Skeletal muscle tissue (tissue), 4 donors: Measurements from ENCODE around the gene WIZ. TPM values are rescaled to one million over a fixed set of nuclear protein-coding genes. Genes with fewer than 3 reads are reported as not detected.

Experiments used
- H3K27ac ChIP-seq: one replicate; pipeline ENCODE4 v1.7.0; 2013; ENCODE audit warnings: mild to moderate bottlenecking, low read depth, low read length, inconsistent platforms
- H3K27me3 ChIP-seq, 3 donors: one replicate each; pipeline ENCODE4 v1.7.0; 2013; ENCODE audit warnings: low read length in 3 of 3; ENCODE audit not compliant: control insufficient read depth in 3 of 3, insufficient read depth in 3 of 3
- H3K36me3 ChIP-seq, 3 donors: one replicate each; pipeline ENCODE4 v1.7.0; 2013; ENCODE audit warnings: low read length in 3 of 3; ENCODE audit not compliant: control insufficient read depth in 3 of 3, insufficient read depth in 3 of 3
- H3K4me1 ChIP-seq, 3 donors: one replicate each; pipeline ENCODE4 v1.7.0; 2013; ENCODE audit warnings: low read length in 3 of 3, mild to moderate bottlenecking in 3 of 3; ENCODE audit not compliant: control insufficient read depth in 3 of 3, insufficient read depth in 3 of 3
- H3K4me3 ChIP-seq, 3 donors: one replicate each; pipeline ENCODE4 v1.7.0; 2013; ENCODE audit warnings: low read length in 3 of 3
- H3K9ac ChIP-seq, 3 donors: one replicate each; pipeline ENCODE4 v1.7.0; 2013; ENCODE audit warnings: low read length in 3 of 3, mild to moderate bottlenecking in 3 of 3, moderate library complexity in 2 of 3, low read depth in 1 of 3
- H3K9me3 ChIP-seq, 3 donors: one replicate each; pipeline ENCODE4 v1.7.0; 2013; ENCODE audit warnings: low read length in 3 of 3; ENCODE audit not compliant: control insufficient read depth in 3 of 3
- total RNA-seq: library from RNA; depleted of rRNA; stranded (reverse); fragments of >200 nt; gene quantifications from one replicate; pipeline ENCODE4 v1.2.3, GENCODE V29; 2014
- donor health status: Osteomylitis.

WIZ gene
- total RNA-seq, 1 donor from 2014 or later = 3.7 TPM

DNA sequence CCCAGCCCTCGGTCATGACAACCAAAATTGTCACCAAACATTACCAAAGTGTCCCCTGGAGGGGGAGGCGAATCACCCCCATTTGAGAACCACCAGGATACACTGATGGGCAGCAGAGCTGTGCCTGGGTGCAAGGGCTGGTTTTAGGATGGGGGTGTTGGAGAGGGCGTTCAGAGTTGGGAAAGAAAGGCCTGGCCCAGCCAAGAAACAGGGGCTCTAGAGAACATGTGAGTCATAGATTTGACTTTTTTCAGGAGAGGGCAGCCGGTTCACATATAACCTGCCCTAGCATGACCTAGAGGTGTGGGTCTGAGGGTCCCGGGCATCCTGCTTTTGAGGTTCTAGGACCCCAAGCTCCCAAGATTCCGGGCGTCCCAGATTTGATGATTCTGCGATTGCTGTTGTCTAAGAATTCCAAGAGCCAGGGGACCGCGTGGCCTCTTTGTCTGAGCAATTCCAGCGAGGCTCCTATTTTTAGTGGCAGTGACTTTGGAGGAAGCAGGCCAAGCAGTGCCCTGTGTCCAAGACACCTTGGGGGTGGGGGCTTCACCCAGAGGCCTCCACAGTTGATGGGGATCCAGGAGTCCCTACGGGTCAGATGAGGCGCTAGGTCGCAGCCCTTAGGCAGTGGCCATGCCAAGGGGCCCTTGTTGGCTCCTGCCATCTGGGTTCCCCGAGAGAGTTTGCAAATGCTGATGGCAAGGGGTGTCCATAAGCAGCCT lies 5.1 kb downstream of the WIZ start:
- peaks cover 0 to 7% (median 2%) of the 10 kb centered on the region in 3 donors for H3K36me3 ChIP-seq
- peak overlapping the region; percentile 5 to 84 (median 68) for H3K9ac ChIP-seq
- H3K4me1 ChIP-seq = peaks cover 35 to 61% (median 56%) of the 10 kb centered on the region in 3 donors
- no peak overlapping the region for H3K4me3 ChIP-seq
- no peaks in the 10 kb centered on the region for H3K9me3 ChIP-seq
- H3K27ac ChIP-seq = peak overlapping the region; percentile 96
- H3K27me3 ChIP-seq = no peaks in the 10 kb centered on the region

GRCh38 chr19:15443838-15444237 lies 5.9 kb downstream of the WIZ start:
- H3K27ac ChIP-seq = peak overlapping the region; percentile 96
- H3K27me3 ChIP-seq = no peaks in the 10 kb centered on the region
- H3K4me1 ChIP-seq = peaks cover 35 to 65% (median 54%) of the 10 kb centered on the region in 3 donors
- no peak overlapping the region for H3K9ac ChIP-seq
- H3K36me3 ChIP-seq = peaks cover 0 to 7% (median 2%) of the 10 kb centered on the region in 3 donors
- H3K4me3 ChIP-seq = no peak overlapping the region
- H3K9me3 ChIP-seq = no peaks in the 10 kb centered on the region

DNA sequence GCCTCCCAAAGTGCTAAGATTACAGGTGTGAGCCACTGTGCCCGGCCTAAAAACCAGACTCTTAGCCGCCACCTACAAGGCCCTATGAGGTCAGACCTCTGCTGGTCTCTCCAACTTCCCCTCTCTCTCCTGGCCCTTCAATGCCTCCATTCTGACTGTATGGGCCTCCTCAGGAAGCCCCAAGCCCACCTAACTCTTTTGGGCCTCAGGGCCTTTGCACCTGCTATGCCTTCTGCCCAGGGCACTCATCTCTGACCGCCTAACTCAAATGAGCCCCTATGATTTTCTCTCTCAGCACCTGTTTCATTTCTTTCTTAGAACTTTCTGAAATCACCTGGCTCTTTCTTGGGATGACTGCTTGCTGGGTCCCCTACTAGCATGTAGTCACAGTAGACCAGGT lies 6.4 kb downstream of the WIZ start:
- Histone ChIP-seq H3K9ac (no peak overlapping the region), H3K27ac (peak overlapping the region; percentile 96), H3K9me3 (no peaks in the 10 kb centered on the region), H3K4me3 (no peak overlapping the region), H3K27me3 (no peaks in the 10 kb centered on the region), H3K4me1 (peaks cover 35 to 61% (median 49%) of the 10 kb centered on the region in 3 donors), H3K36me3 (peaks cover 0 to 9% (median 2%) of the 10 kb centered on the region in 3 donors)

DNA sequence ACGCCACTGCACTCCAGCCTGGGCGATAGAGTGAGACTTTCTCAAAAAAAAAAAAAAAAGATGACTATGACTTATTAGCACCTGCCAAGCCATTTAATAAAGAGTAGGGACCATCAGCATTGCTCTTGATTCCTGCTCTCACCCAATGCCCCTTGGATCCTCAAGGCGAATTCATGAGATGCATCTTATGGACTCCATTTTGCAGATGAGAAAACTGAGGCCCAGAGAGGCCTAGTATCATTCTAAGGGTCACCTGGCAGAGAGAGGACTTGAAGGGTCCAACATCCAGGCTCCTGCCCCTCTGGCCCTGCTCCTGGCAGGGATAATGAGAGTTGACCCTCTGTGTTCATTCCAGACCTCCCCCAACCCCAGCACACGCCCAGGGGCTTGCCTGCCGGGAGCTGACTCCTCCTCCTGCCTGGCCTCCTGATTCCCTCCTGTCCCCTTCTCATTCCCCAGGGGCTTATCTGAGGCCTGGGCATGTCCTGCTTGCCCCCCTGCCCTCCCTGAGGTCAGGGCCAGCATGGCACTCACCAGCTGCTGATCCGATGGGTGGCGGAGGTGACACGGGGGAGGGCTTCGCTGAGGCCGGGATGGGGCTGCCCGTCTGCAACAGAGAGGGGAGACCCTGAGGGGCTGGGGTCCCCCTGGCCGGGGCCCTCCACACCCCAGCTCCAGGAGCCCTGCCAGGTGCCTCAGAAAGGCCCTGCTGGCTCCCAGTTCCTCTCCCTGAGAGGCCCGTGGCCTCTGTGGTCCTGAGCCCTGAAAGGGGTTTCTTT lies 7.4 kb downstream of the WIZ start:
- no peak overlapping the region for H3K9ac ChIP-seq
- no peak overlapping the region for H3K4me3 ChIP-seq
- peaks cover 35 to 69% (median 49%) of the 10 kb centered on the region in 3 donors for H3K4me1 ChIP-seq
- H3K36me3 ChIP-seq = peaks cover 0 to 4% (median 4%) of the 10 kb centered on the region in 3 donors
- no peaks in the 10 kb centered on the region for H3K27me3 ChIP-seq
- no peak overlapping the region for H3K27ac ChIP-seq
- H3K9me3 ChIP-seq = no peaks in the 10 kb centered on the region

GRCh38 chr19:15441317-15441716 lies 8.4 kb downstream of the WIZ start:
- no peak overlapping the region for H3K9ac ChIP-seq
- H3K27ac ChIP-seq = no peak overlapping the region
- peaks cover 31 to 59% (median 42%) of the 10 kb centered on the region in 3 donors for H3K4me1 ChIP-seq
- peaks cover 0 to 4% (median 2%) of the 10 kb centered on the region in 3 donors for H3K36me3 ChIP-seq
- H3K9me3 ChIP-seq = no peaks in the 10 kb centered on the region
- no peak overlapping the region for H3K4me3 ChIP-seq
- H3K27me3 ChIP-seq = no peaks in the 10 kb centered on the region

DNA sequence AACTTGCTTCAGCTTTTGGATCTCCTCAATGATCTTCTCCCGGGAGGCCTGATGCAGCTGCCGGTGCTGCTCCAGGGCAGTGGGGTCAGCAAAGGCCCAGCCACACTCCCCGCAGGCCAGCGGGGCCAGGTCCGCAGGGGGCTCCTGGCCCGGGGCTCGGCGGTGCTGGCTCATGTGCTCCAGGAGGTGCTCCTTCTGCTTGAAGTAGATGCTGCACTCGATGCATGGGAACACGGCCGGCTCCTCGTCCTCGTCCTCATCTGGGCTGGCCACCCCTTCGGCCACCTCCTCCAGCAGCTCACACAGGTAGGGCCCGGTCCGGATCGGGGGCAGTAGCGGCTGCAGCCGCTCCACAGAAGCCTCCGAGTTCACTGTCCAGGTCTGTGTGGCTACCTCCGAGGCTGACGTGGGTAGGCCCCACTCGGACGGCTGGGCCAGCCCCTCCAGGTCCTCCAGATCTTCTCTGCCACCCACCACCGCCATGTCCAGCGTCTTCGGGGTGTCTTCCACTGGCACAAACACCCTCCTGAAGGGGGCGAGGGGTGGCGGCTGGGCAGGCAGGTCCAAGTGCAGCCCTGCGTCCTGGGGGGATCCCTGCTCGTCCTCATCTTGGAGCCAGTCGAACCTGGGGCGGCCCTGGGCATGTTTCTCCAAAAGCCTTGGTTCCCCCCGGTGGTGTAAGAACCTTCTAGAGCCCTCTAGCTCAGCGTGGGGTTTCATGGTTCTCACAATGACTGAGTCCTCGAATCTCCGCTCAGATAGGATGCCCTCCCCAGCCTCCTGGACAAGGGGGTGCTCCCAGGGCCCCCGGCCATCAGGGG lies 9.7 kb downstream of the WIZ start:
- no peaks in the 10 kb centered on the region for H3K27me3 ChIP-seq

GRCh38 chr19:15439078-15439799 lies 10.5 kb downstream of the WIZ start:
- H3K27ac ChIP-seq = no peak overlapping the region
- H3K9me3 ChIP-seq = no peaks in the 10 kb centered on the region
- H3K9ac ChIP-seq = no peak overlapping the region
- no peaks in the 10 kb centered on the region for H3K27me3 ChIP-seq
- H3K4me1 ChIP-seq = peaks cover 11 to 38% (median 21%) of the 10 kb centered on the region in 3 donors
- H3K36me3 ChIP-seq = peaks cover 0 to 4% (median 2%) of the 10 kb centered on the region in 3 donors
- H3K4me3 ChIP-seq = no peak overlapping the region

More for the DNA sequence above, 9.7 kb downstream of the WIZ start:
- H3K4me3 ChIP-seq = no peak overlapping the region
- H3K9ac ChIP-seq = no peak overlapping the region
- peaks cover 19 to 46% (median 29%) of the 10 kb centered on the region in 3 donors for H3K4me1 ChIP-seq
- no peaks in the 10 kb centered on the region for H3K9me3 ChIP-seq
- no peak overlapping the region for H3K27ac ChIP-seq
- H3K36me3 ChIP-seq = peaks cover 0 to 4% (median 2%) of the 10 kb centered on the region in 3 donors

GRCh38 chr19:15438577-15438976 lies 11.2 kb downstream of the WIZ start:
- no peak overlapping the region for H3K27ac ChIP-seq
- H3K4me1 ChIP-seq = peaks cover 6 to 33% (median 16%) of the 10 kb centered on the region in 3 donors
- peak overlapping the region in 1 of 3 donors; percentile 50 for H3K9ac ChIP-seq
- H3K9me3 ChIP-seq = no peaks in the 10 kb centered on the region
- H3K27me3 ChIP-seq = no peaks in the 10 kb centered on the region
- H3K4me3 ChIP-seq = no peak overlapping the region
- H3K36me3 ChIP-seq = peaks cover 0 to 4% (median 2%) of the 10 kb centered on the region in 3 donors

DNA sequence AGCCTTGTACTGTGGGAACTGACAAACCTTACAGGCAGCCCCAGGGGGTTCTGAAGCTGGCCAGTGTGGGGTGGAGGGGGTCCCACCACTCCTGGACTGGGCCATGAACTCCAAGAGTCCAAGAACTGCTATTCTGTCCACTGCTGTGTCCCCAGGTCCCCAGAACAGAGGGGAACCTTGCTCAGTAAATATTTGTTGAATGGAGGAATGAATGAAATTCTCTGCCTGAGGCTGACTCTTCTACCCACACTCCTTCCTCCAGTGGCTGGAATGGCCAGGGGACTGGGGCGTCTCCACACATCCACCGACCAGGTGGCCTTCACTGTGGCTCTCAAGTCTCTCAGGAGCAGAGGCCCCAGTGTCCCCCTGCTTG lies 11.6 kb downstream of the WIZ start:
- Histone ChIP-seq H3K4me3 (no peak overlapping the region), H3K27ac (no peak overlapping the region), H3K9me3 (no peaks in the 10 kb centered on the region), H3K36me3 (peaks cover 0 to 4% (median 2%) of the 10 kb centered on the region in 3 donors), H3K27me3 (no peaks in the 10 kb centered on the region), H3K4me1 (peaks cover 5 to 32% (median 15%) of the 10 kb centered on the region in 3 donors), H3K9ac (no peak overlapping the region)
